Measurements from ENCODE around the gene ZMYND8.
A peak's percentile ranks its signal among the peaks of the same experiment; 100 is the strongest.
"Not testable (repeated sequence)": the region's sequence is repeated elsewhere in the genome, so short reads cannot be mapped to it uniquely, and the experiment has no call there.

ZMYND8 gene

GRCh38 chr20:47282864-47283263 lies 73.6 kb downstream of the ZMYND8 start:
- Histone ChIP-seq H3K27ac (ENCODE audit: low read depth, low read length) (no peak overlapping the region), H3K4me3 (ENCODE audit: low read depth in 1 of 2, low read length in 2 of 2) (no peak overlapping the region), H3K4me1 (ENCODE audit: insufficient read depth, low read length) (no peaks in the 10 kb centered on the region), H3K36me3 (ENCODE audit: insufficient read depth, low read length) (peaks cover 37% of the 10 kb centered on the region), H3K27me3 (ENCODE audit: control insufficient read depth in 1 of 2, insufficient read depth in 2 of 2, low read length in 2 of 2) (no peaks in the 10 kb centered on the region), H3K9me3 (ENCODE audit: low read length) (no peaks in the 10 kb centered on the region), H3K9ac (ENCODE audit: low read length) (no peak overlapping the region)

GRCh38 chr20:47281376-47281775 lies 75.1 kb downstream of the ZMYND8 start:
- Histone ChIP-seq H3K27ac (ENCODE audit: low read depth, low read length) (no peak overlapping the region), H3K27me3 (ENCODE audit: control insufficient read depth in 1 of 2, insufficient read depth in 2 of 2, low read length in 2 of 2) (no peaks in the 10 kb centered on the region), H3K4me1 (ENCODE audit: insufficient read depth, low read length) (peaks cover 6% of the 10 kb centered on the region), H3K9me3 (ENCODE audit: low read length) (no peaks in the 10 kb centered on the region), H3K4me3 (ENCODE audit: low read depth in 1 of 2, low read length in 2 of 2) (no peak overlapping the region), H3K36me3 (ENCODE audit: insufficient read depth, low read length) (peaks cover 22% of the 10 kb centered on the region), H3K9ac (ENCODE audit: low read length) (no peak overlapping the region)

- H3K9me3 ChIP-seq (ENCODE audit: low read length), result no peaks in the 10 kb centered on the region
- peaks cover 6% of the 10 kb centered on the region for H3K4me1 ChIP-seq (ENCODE audit: insufficient read depth, low read length)
- no peak overlapping the region for H3K9ac ChIP-seq (ENCODE audit: low read length)
- no peak overlapping the region for H3K4me3 ChIP-seq (ENCODE audit: low read depth in 1 of 2, low read length in 2 of 2)
- H3K27me3 ChIP-seq (ENCODE audit: control insufficient read depth in 1 of 2, insufficient read depth in 2 of 2, low read length in 2 of 2), result no peaks in the 10 kb centered on the region
- peaks cover 26% of the 10 kb centered on the region for H3K36me3 ChIP-seq (ENCODE audit: insufficient read depth, low read length)
- H3K27ac ChIP-seq (ENCODE audit: low read depth, low read length), result no peak overlapping the region
Measured at GRCh38 chr20:47280668-47281067, 75.8 kb downstream of the ZMYND8 start.

- Histone ChIP-seq H3K9me3 (ENCODE audit: low read length) (no peaks in the 10 kb centered on the region), H3K36me3 (ENCODE audit: insufficient read depth, low read length) (peaks cover 26% of the 10 kb centered on the region), H3K9ac (ENCODE audit: low read length) (no peak overlapping the region), H3K27me3 (ENCODE audit: control insufficient read depth in 1 of 2, insufficient read depth in 2 of 2, low read length in 2 of 2) (no peaks in the 10 kb centered on the region), H3K4me3 (ENCODE audit: low read depth in 1 of 2, low read length in 2 of 2) (no peak overlapping the region), H3K27ac (ENCODE audit: low read depth, low read length) (no peak overlapping the region), H3K4me1 (ENCODE audit: insufficient read depth, low read length) (peaks cover 6% of the 10 kb centered on the region)
Measured at GRCh38 chr20:47280228-47280627, 76.3 kb downstream of the ZMYND8 start.

GRCh38 chr20:47278907-47279348 lies 77.6 kb downstream of the ZMYND8 start:
- no peaks in the 10 kb centered on the region for H3K27me3 ChIP-seq (ENCODE audit: control insufficient read depth in 1 of 2, insufficient read depth in 2 of 2, low read length in 2 of 2)
- H3K27ac ChIP-seq (ENCODE audit: low read depth, low read length), result no peak overlapping the region

GRCh38 chr20:47277535-47277872 lies 79.0 kb downstream of the ZMYND8 start:
- H3K27ac ChIP-seq (ENCODE audit: low read depth, low read length); H3K9ac ChIP-seq (ENCODE audit: low read length); H3K9me3 ChIP-seq (ENCODE audit: low read length); H3K27me3 ChIP-seq (ENCODE audit: control insufficient read depth in 1 of 2, insufficient read depth in 2 of 2, low read length in 2 of 2); H3K4me3 ChIP-seq (ENCODE audit: low read depth in 1 of 2, low read length in 2 of 2): not testable (repeated sequence)
- Histone ChIP-seq H3K36me3 (ENCODE audit: insufficient read depth, low read length) (peaks cover 10% of the 10 kb centered on the region), H3K4me1 (ENCODE audit: insufficient read depth, low read length) (peaks cover 25% of the 10 kb centered on the region)

More at GRCh38 chr20:47278907-47279348, 77.6 kb downstream of the ZMYND8 start:
- Histone ChIP-seq H3K9ac (ENCODE audit: low read length) (no peak overlapping the region), H3K36me3 (ENCODE audit: insufficient read depth, low read length) (peaks cover 18% of the 10 kb centered on the region), H3K9me3 (ENCODE audit: low read length) (no peaks in the 10 kb centered on the region), H3K4me1 (ENCODE audit: insufficient read depth, low read length) (peaks cover 16% of the 10 kb centered on the region), H3K4me3 (ENCODE audit: low read depth in 1 of 2, low read length in 2 of 2) (no peak overlapping the region)

- H3K4me3 ChIP-seq (ENCODE audit: low read depth in 1 of 2, low read length in 2 of 2), result no peak overlapping the region
- no peaks in the 10 kb centered on the region for H3K9me3 ChIP-seq (ENCODE audit: low read length)
- peaks cover 5% of the 10 kb centered on the region for H3K36me3 ChIP-seq (ENCODE audit: insufficient read depth, low read length)
- no peak overlapping the region for H3K27ac ChIP-seq (ENCODE audit: low read depth, low read length)
- no peak overlapping the region for H3K9ac ChIP-seq (ENCODE audit: low read length)
- peaks cover 25% of the 10 kb centered on the region for H3K4me1 ChIP-seq (ENCODE audit: insufficient read depth, low read length)
- no peaks in the 10 kb centered on the region for H3K27me3 ChIP-seq (ENCODE audit: control insufficient read depth in 1 of 2, insufficient read depth in 2 of 2, low read length in 2 of 2)
Measured at GRCh38 chr20:47276851-47277534, 79.5 kb downstream of the ZMYND8 start.

GRCh38 chr20:47276251-47276650 lies 80.2 kb downstream of the ZMYND8 start:
- no peak overlapping the region for H3K9ac ChIP-seq (ENCODE audit: low read length)
- H3K27me3 ChIP-seq (ENCODE audit: control insufficient read depth in 1 of 2, insufficient read depth in 2 of 2, low read length in 2 of 2), result no peaks in the 10 kb centered on the region
- H3K27ac ChIP-seq (ENCODE audit: low read depth, low read length), result no peak overlapping the region
- no peaks in the 10 kb centered on the region for H3K9me3 ChIP-seq (ENCODE audit: low read length)
- H3K4me3 ChIP-seq (ENCODE audit: low read depth in 1 of 2, low read length in 2 of 2), result no peak overlapping the region
- H3K36me3 ChIP-seq (ENCODE audit: insufficient read depth, low read length), result peaks cover 5% of the 10 kb centered on the region
- H3K4me1 ChIP-seq (ENCODE audit: insufficient read depth, low read length), result peaks cover 25% of the 10 kb centered on the region

GRCh38 chr20:47275548-47275947 lies 81.0 kb downstream of the ZMYND8 start:
- Histone ChIP-seq H3K27me3 (ENCODE audit: control insufficient read depth in 1 of 2, insufficient read depth in 2 of 2, low read length in 2 of 2) (no peaks in the 10 kb centered on the region), H3K27ac (ENCODE audit: low read depth, low read length) (no peak overlapping the region), H3K9me3 (ENCODE audit: low read length) (no peaks in the 10 kb centered on the region), H3K36me3 (ENCODE audit: insufficient read depth, low read length) (peaks cover 5% of the 10 kb centered on the region), H3K9ac (ENCODE audit: low read length) (no peak overlapping the region), H3K4me3 (ENCODE audit: low read depth in 1 of 2, low read length in 2 of 2) (no peak overlapping the region), H3K4me1 (ENCODE audit: insufficient read depth, low read length) (peaks cover 25% of the 10 kb centered on the region)

- Histone ChIP-seq H3K36me3 (ENCODE audit: insufficient read depth, low read length) (peaks cover 5% of the 10 kb centered on the region), H3K27ac (ENCODE audit: low read depth, low read length) (peak overlapping the region; percentile 40), H3K9ac (ENCODE audit: low read length) (no peak overlapping the region), H3K9me3 (ENCODE audit: low read length) (no peaks in the 10 kb centered on the region), H3K27me3 (ENCODE audit: control insufficient read depth in 1 of 2, insufficient read depth in 2 of 2, low read length in 2 of 2) (no peaks in the 10 kb centered on the region), H3K4me1 (ENCODE audit: insufficient read depth, low read length) (peaks cover 25% of the 10 kb centered on the region), H3K4me3 (ENCODE audit: low read depth in 1 of 2, low read length in 2 of 2) (no peak overlapping the region)
Measured at GRCh38 chr20:47274401-47275108, 81.9 kb downstream of the ZMYND8 start.

- Histone ChIP-seq H3K9me3 (ENCODE audit: low read length) (no peaks in the 10 kb centered on the region), H3K4me3 (ENCODE audit: low read depth in 1 of 2, low read length in 2 of 2) (no peak overlapping the region), H3K36me3 (ENCODE audit: insufficient read depth, low read length) (peaks cover 8% of the 10 kb centered on the region), H3K27ac (ENCODE audit: low read depth, low read length) (peak overlapping the region; percentile 40), H3K27me3 (ENCODE audit: control insufficient read depth in 1 of 2, insufficient read depth in 2 of 2, low read length in 2 of 2) (no peaks in the 10 kb centered on the region), H3K9ac (ENCODE audit: low read length) (no peak overlapping the region), H3K4me1 (ENCODE audit: insufficient read depth, low read length) (peaks cover 25% of the 10 kb centered on the region)
Measured at GRCh38 chr20:47273591-47274235, 82.8 kb downstream of the ZMYND8 start.

Measured in muscle layer of colon (tissue), 2 donors.